Raji (cell line): ENCODE data around the gene OR5AP2.

Source experiments
- POLR2A ChIP-seq: IDR thresholded peaks from 2 replicates; pipeline ENCODE4 v1.6.1; 2011; ENCODE audit warnings: low read depth, low read length, control low read depth; ENCODE audit not compliant: insufficient read depth

The OR5AP2 gene

GRCh38 chr11:56642339-56642738 is at the start of gene OR5AP2:
TSS of gene OR5AP2 (minus strand) at chr11:56642439. CDS start at chr11:56642439, 0 bp downstream.
- no peak for TF ChIP-seq POLR2A

- TF ChIP-seq POLR2A = no peak
Observed at GRCh38 chr11:56688554-56689100, 46.4 kb upstream of the OR5AP2 start.

- no peak for TF ChIP-seq POLR2A
Observed at GRCh38 chr11:56670984-56671383, 28.7 kb upstream of the OR5AP2 start.

- TF ChIP-seq POLR2A = no peak
Observed at GRCh38 chr11:56663386-56663785, 21.1 kb upstream of the OR5AP2 start, which contains the start of gene OR5AR1. TSS of gene OR5AR1 (plus strand) at chr11:56663686. CDS start at chr11:56663686, 0 bp downstream.

GRCh38 chr11:56659755-56660154 is 17.5 kb upstream of the OR5AP2 start:
- TF ChIP-seq POLR2A = no peak

- TF ChIP-seq POLR2A = no peak
Observed at GRCh38 chr11:56637500-56637899, 4.7 kb downstream of the OR5AP2 start.

- no peak for TF ChIP-seq POLR2A
Observed at GRCh38 chr11:56636861-56637260, 5.4 kb downstream of the OR5AP2 start.

GRCh38 chr11:56632329-56632728 is 9.9 kb downstream of the OR5AP2 start:
- TF ChIP-seq POLR2A = no peak

GRCh38 chr11:56625946-56626345 is 16.3 kb downstream of the OR5AP2 start:
- TF ChIP-seq POLR2A = no peak

GRCh38 chr11:56624661-56625110 is 17.6 kb downstream of the OR5AP2 start:
- no peak for TF ChIP-seq POLR2A

GRCh38 chr11:56611174-56611573 is 31.1 kb downstream of the OR5AP2 start:
- TF ChIP-seq POLR2A = no peak
